ENCODE measurements around the gene ROPN1L. TPM values are rescaled to one million over a fixed set of nuclear protein-coding genes. Genes with fewer than 3 reads are reported as not detected.

Gene ROPN1L
- total RNA-seq, 1 donor: 0.42 TPM

DNA sequence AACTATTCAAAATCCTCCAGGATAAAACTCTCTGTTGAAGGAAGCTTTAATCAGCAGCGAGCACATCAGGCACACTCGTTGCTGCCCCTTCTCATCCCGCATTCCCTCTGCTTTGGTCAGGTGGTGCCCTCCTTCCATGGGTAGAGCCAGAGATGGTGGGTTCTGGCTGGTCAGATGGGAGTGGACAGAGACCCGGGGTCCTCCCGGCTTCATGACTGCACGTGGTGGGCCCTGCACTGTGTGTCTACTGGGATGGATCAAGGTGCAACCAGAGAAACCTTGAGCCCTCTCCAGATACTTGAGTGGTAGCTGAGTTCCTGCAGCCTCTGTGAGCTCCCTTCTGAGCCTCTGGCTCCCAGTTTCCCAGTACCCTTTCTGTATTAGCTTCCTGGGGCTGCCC lies 36.3 kb downstream of the ROPN1L start:
- no peaks in the 10 kb centered on the region for H3K27me3 ChIP-seq (ENCODE audit: insufficient read depth, low read length)
- no peaks in the 10 kb centered on the region for H3K4me1 ChIP-seq (ENCODE audit: insufficient read depth, low read length)
- H3K9me3 ChIP-seq (ENCODE audit: low read depth, low read length): no peaks in the 10 kb centered on the region
- H3K4me3 ChIP-seq (ENCODE audit: low read length): no peak overlapping the region

DNA sequence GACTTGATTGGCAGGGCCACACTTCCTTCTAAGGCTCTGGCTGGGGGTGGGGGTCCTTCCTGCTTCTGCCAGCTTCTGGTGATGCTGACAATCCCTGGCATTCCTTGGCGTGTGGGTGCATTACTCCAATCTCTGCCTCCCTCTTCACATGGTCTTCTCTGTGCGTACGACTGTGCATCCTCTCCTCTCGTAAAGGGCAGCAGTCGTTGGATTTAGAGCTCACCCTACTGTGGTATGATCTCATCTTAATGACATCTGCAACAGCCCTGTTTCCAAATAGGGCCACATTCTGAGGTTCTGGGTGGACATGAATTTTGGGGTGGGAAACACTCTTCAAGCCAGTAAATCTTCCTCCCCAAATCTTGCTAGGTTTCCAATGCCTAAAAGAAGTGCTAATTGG lies 36.8 kb downstream of the ROPN1L start:
- Histone ChIP-seq H3K27me3 (ENCODE audit: insufficient read depth, low read length) (no peaks in the 10 kb centered on the region), H3K9me3 (ENCODE audit: low read depth, low read length) (no peaks in the 10 kb centered on the region), H3K4me1 (ENCODE audit: insufficient read depth, low read length) (no peaks in the 10 kb centered on the region), H3K4me3 (ENCODE audit: low read length) (no peak overlapping the region)

DNA sequence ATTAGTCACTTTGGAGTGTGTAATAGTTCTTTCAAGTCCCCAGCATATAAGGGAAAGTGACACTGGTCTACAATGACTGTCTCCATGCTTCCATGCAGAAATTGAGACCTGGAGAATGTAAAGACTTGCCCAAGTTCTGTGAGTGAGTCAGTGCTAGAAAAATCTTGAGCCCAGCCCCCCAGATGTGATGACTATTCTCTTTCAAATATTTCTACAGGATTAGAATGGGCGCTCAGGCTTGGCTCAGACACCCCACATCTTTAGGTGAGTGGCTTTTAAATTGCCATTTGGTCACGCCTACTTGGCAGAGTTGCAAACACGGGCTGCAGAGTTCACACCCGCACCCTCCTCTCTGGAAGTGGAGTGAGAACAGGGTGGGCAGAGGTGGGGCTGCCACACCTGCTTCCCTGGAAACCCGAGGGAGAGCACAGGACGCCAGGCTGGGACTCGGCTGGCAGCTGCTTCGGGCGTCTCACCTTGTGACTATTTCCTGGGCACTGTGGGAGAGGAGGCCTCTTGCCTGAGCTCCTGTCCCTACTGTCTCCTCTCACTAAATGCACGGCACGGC lies 37.6 kb downstream of the ROPN1L start:
- Histone ChIP-seq H3K27me3 (ENCODE audit: insufficient read depth, low read length) (no peaks in the 10 kb centered on the region), H3K4me3 (ENCODE audit: low read length) (no peak overlapping the region), H3K4me1 (ENCODE audit: insufficient read depth, low read length) (no peaks in the 10 kb centered on the region), H3K9me3 (ENCODE audit: low read depth, low read length) (no peaks in the 10 kb centered on the region)

DNA sequence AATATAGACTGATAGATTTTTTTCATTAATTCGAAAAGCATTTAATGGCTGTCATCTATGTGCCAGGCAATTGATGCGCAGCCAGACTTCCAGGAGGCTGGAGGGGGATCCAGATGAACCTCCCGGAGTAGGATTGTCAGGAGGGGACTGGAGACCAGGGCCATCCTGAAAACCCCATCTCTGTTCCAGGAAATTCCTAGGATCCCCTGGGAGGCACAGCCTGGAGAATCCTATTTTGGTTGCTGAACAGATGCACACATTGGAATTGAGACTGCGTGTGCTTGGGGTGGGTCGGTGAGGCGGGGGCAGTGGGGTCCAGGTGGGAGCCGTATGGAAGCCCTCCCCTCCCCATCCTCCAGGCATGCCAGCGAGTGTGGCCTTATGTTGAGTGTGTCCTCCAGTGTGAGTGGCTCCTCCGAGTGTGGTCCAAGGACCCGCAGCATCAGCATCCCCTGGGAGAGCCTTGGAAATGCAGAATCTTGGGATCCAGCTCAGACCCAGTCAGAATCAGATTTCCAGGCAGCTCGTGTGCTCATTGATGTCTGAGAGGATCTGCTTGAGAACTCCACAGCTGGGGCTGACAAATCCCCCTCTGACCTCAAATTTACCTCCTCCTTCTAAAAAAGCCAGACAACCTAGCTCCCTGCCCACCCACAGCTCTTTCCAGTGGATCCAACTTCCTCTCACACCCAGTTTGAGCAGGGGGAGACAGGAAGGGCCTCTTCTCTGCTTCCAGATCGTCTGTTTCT lies 38.7 kb downstream of the ROPN1L start:
- H3K4me3 ChIP-seq (ENCODE audit: low read length): no peak overlapping the region
- no peaks in the 10 kb centered on the region for H3K27me3 ChIP-seq (ENCODE audit: insufficient read depth, low read length)
- no peaks in the 10 kb centered on the region for H3K4me1 ChIP-seq (ENCODE audit: insufficient read depth, low read length)
- no peaks in the 10 kb centered on the region for H3K9me3 ChIP-seq (ENCODE audit: low read depth, low read length)

DNA sequence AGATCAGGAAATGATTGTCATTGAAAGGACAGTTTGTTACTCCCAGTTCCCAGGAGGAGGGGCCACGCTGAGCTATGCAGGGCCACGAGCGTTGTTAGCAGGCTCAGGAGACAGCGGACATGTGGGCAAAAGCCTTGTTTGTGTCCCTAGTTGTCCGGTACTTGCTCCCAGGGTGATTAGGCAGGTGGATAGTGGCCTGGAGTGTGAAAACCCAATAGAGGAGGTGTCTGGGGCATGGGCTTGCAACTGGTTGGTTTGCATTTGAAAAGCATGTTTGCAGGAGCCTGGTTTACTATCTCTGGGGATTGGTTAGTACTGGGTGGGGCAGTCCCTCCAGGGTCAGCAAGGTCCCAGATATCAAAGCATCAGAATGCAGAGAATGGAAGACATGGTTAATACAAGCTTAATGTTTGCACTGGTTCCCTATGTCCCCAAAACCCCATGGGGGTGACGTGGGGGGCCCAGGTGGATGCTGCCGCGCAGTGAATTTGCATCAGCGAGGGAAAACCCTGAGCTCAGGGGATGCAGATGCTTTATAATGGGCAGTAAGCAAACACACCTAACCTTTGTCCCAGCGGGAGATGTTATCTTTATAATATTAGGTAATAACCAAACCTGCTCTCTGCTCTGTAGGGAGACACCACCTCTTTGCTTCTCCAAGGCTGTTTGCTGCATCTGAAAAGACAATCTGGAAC lies 39.7 kb downstream of the ROPN1L start:
- H3K9me3 ChIP-seq (ENCODE audit: low read depth, low read length): no peaks in the 10 kb centered on the region
- no peaks in the 10 kb centered on the region for H3K4me1 ChIP-seq (ENCODE audit: insufficient read depth, low read length)
- H3K27me3 ChIP-seq (ENCODE audit: insufficient read depth, low read length): no peaks in the 10 kb centered on the region
- no peak overlapping the region for H3K4me3 ChIP-seq (ENCODE audit: low read length)

DNA sequence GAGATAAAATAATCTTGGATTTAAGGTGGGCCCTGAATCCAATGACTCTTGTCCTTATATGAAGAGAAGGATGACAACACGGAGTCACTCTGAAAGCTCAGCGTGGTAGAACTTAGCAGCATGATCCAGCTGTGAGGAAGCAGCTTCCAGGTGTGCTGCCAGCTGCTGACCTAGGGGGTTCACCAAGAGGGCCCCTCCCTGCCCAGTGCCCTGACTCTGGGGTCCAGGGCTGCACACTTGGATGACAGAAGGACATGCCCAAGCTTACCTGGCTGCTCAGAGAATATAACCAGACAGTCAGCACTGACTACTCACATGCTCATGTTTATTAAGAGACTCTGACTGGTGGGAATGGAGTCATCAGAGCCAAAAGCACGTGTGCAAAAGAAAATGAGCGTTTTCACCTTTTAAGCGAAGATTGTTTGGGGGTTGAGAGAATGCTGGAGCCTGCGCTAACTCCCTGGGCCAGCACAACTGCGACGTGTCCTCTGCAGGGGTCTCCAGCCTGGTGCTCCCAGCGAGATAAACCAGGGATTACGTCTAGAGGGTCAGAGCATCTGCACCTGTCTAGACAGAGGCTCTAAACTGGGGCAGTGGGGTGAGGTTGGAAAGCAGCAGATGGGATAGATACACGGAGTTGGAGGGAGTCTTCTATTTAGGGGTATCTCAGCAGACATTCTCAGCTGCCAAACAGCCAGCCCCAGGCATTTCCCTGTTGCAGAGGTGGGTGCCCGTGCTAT lies 41.3 kb downstream of the ROPN1L start:
- Histone ChIP-seq H3K9me3 (ENCODE audit: low read depth, low read length) (no peaks in the 10 kb centered on the region), H3K4me1 (ENCODE audit: insufficient read depth, low read length) (no peaks in the 10 kb centered on the region), H3K4me3 (ENCODE audit: low read length) (no peak overlapping the region), H3K27me3 (ENCODE audit: insufficient read depth, low read length) (no peaks in the 10 kb centered on the region)

DNA sequence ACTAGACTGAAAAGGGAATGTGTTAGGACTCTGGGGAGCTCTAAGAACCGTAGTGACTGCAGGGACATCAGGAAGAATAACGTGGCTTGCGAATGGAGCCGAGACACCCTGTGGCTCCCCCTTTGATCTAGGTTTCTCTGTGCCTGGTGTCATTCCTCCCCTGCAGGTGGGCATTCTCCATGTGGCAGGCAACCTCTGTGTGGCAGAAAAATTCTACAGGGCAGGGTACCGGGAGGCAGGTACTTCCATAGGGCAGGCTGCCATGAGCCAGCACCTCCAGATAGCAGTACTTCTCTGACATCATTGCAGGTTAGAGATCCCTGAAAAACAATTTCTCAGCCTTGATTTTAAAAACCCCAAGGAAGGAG lies 43.1 kb downstream of the ROPN1L start:
- H3K4me3 ChIP-seq (ENCODE audit: low read length): no peak overlapping the region
- peaks cover 7% of the 10 kb centered on the region for H3K4me1 ChIP-seq (ENCODE audit: insufficient read depth, low read length)
- no peaks in the 10 kb centered on the region for H3K27me3 ChIP-seq (ENCODE audit: insufficient read depth, low read length)
- no peaks in the 10 kb centered on the region for H3K9me3 ChIP-seq (ENCODE audit: low read depth, low read length)

DNA sequence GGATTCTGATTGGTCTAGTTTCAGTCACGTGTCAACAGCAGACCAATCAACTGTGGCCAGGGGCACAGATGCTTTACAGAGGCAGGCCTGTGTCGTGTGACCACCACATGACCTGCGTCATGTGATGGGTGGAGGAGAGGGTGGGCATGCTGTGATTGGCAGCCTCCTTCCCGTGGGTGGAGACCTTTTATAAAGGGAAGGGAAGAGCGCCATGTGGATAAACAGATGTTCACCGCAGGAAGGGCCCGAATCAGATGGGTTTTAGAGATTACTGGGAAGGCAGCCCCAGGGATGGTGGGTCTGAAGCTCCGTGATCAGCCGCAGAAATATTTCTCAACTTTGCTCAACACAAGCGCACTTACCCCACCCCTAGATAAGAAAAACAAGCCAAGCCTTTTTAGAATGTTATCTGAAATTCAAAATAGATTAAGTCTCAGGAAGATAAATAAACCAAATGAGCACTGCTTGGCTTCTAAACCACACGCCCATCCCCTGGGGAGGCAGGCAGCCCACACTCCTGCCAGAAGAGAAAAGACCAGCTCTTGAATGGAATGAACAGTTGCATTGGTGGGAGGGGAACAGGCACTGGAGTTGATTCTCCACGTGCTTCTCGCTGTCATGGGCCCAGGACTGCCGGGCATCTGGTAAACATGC lies 43.6 kb downstream of the ROPN1L start:
- H3K4me3 ChIP-seq (ENCODE audit: low read length): no peak overlapping the region
- no peaks in the 10 kb centered on the region for H3K9me3 ChIP-seq (ENCODE audit: low read depth, low read length)
- peaks cover 12% of the 10 kb centered on the region for H3K4me1 ChIP-seq (ENCODE audit: insufficient read depth, low read length)
- H3K27me3 ChIP-seq (ENCODE audit: insufficient read depth, low read length): no peaks in the 10 kb centered on the region

DNA sequence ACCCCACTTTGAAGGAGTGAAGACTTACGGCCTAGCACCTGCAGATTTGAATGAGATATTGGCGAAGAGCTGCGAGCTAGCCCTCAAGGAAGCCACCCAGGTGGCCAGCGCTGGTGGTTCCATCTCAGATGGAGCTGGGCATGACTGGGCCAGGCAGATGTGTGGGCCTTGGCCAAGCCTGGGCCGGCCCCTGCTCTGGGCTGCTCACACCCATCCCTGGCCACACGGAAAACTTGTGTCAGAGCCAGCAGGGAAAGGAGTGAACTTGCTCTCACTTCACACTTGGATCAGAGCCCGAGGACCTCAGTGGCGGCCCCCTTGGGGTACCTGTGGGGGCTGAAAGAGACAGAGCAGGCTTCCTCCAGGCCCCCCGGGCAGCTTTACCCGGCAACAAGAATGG lies 44.2 kb downstream of the ROPN1L start:
- peaks cover 18% of the 10 kb centered on the region for H3K4me1 ChIP-seq (ENCODE audit: insufficient read depth, low read length)
- no peaks in the 10 kb centered on the region for H3K9me3 ChIP-seq (ENCODE audit: low read depth, low read length)
- no peaks in the 10 kb centered on the region for H3K27me3 ChIP-seq (ENCODE audit: insufficient read depth, low read length)
- no peak overlapping the region for H3K4me3 ChIP-seq (ENCODE audit: low read length)

DNA sequence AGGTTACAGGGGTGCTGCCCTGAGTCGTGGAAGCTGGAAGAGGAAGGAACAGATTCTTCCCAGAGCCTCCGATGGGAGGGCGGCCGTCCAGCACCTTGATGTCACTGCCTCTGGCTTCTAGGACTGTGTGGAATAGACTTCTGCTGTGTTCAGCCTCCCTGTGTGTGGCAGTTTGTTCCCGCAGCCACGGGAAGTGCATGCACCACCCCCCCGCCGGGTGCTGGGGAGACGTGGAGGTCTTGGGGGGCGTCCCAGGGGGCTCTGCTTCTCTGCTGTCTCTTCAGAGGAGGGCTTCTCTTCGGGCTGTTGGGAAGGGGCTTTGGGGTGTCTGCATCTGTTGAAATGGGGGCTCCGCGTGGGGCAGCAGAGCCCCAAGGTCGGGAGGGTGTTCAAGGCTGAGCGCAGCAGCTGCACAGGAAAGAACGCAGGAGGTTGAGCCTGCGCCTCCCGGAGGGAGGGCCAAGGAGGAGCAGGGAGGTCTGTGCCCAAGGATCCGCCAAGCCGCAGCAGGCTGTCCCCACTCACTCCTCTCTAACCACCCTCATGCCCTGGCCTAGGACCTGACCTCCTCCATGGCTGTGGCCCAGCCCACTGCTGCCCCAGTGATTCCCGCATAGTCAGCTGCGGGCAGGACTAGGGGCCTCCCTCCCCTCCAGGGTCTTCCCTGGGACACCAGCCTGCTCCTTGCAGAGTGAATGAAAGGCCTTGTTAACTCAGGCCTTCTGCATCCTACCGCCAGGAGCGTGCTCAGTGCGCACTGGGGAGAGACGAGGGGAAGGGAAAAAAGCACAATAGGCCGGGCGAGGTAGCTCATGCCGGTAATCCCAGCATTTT lies 45.0 kb downstream of the ROPN1L start:
- Histone ChIP-seq H3K4me3 (ENCODE audit: low read length) (no peak overlapping the region), H3K4me1 (ENCODE audit: insufficient read depth, low read length) (peaks cover 18% of the 10 kb centered on the region), H3K27me3 (ENCODE audit: insufficient read depth, low read length) (no peaks in the 10 kb centered on the region), H3K9me3 (ENCODE audit: low read depth, low read length) (no peaks in the 10 kb centered on the region)

DNA sequence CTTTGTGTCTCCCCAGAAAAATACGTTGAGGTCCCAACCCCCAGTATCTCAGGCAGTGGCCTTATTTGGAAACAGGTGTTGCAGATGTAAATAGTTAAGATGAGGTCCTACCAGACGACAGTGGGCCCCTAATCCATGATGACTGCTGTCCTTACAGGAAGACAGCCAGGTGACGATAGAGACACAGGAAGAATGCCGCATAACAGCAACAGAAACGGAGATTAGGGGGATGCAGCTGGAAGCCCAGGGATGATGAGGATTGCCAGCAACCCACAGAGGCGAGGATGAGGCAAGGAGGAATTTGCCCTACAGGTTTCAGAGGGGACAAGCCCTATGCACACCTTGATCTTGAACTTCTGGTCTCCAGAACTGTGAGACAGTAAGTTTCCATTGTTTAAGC lies 46.5 kb downstream of the ROPN1L start:
- H3K4me1 ChIP-seq (ENCODE audit: insufficient read depth, low read length): peaks cover 18% of the 10 kb centered on the region
- no peaks in the 10 kb centered on the region for H3K27me3 ChIP-seq (ENCODE audit: insufficient read depth, low read length)
- no peak overlapping the region for H3K4me3 ChIP-seq (ENCODE audit: low read length)
- H3K9me3 ChIP-seq (ENCODE audit: low read depth, low read length): no peaks in the 10 kb centered on the region

DNA sequence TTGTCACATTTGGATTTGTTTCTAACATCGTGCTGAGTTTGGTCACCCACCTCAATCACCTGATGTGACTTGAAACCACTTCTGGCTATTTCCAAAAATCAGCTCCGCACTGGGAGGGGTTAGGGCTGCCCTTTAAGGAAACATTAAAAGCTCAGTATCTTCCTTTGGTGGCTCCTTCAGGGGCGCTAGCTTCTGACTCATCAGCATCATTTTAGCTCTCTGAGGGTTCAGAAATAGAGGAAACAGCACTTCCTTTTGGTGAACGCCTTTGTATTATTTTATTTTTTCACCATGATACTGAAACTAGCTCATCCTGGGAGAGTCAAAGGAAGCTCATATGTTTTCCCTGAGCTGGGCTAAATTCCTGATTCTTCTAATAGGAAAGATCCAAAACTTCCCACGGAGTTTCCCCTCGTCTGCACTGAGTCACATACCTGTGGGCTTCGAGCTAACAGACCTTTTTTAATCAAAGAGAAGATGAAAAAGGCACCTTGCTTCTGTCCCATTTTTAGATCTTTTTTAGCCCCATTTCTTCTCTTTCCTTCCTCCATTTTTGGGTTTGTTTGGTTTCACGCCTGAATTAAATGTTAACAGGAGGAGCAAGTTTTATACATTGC lies 48.2 kb downstream of the ROPN1L start:
- no peaks in the 10 kb centered on the region for H3K9me3 ChIP-seq (ENCODE audit: low read depth, low read length)
- H3K4me1 ChIP-seq (ENCODE audit: insufficient read depth, low read length): peaks cover 18% of the 10 kb centered on the region
- no peak overlapping the region for H3K4me3 ChIP-seq (ENCODE audit: low read length)
- no peaks in the 10 kb centered on the region for H3K27me3 ChIP-seq (ENCODE audit: insufficient read depth, low read length)

DNA sequence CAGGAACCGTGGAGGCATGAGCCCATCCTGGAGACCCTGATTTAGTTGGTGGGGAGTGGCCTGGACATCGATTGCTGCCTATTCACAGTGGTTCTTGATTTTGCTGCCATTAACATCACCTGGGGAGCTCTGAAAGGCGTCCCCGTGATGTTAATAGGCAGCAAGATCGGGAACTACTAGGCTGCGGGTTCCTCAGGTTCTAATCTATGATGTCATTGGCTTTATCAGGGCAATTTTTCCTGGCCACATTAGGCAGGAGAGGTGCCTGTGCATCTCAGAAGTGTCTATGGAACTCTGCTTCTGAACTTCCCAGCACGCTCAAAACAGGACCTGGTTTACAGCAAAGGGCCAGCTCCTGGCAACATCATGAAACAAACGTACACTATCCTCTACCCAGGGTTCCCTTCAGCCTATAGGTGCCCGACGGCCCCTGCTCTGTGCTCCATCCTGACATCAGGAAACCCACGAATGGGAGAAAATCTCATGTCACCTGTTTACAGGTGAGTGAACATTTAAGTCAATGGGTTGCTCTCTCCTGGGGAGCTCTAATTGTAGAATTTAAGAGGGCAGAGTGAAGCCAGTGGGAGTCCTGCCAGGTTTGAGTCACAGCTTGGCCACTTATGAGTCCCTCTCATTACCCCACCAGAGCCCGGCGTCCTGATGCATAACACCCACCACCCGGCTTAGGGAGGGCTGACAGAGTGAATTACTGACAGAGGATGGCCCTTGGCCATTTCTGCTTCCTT lies 49.4 kb downstream of the ROPN1L start:
- H3K4me1 ChIP-seq (ENCODE audit: insufficient read depth, low read length): peaks cover 18% of the 10 kb centered on the region
- no peaks in the 10 kb centered on the region for H3K9me3 ChIP-seq (ENCODE audit: low read depth, low read length)
- H3K27me3 ChIP-seq (ENCODE audit: insufficient read depth, low read length): no peaks in the 10 kb centered on the region
- no peak overlapping the region for H3K4me3 ChIP-seq (ENCODE audit: low read length)
